Thoracic aorta (tissue), 2 donors: ENCODE data around the gene GABBR2. TPM values are rescaled to one million over a fixed set of nuclear protein-coding genes. Genes with fewer than 3 reads are reported as not detected.

Source experiments
- ATAC-seq: fragments of 150-250 bp; one replicate; pipeline ENCODE4 v1.8.0; 2017; ENCODE audit warnings: low read depth; ENCODE audit not compliant: insufficient number of reproducible peaks, low FRiP score
- DNase-seq: peaks from one replicate; pipeline ENCODE4 v3.0.0-alpha.2; 2020; ENCODE audit warnings: low spot score
- H3K27ac ChIP-seq, 2 donors: fragments of 200-600 bp; sonication (generic); 1 replicate in 1 of 2; 2 replicates in 1 of 2; pipeline ENCODE4 v1.5.1; 2016; ENCODE audit warnings: mild to moderate bottlenecking in 2 of 2, moderate library complexity in 2 of 2
- H3K27me3 ChIP-seq: fragments of 200-600 bp; sonication (generic); replicated peaks from 2 replicates; pipeline ENCODE4 v1.6.0; 2016; ENCODE audit warnings: mild to moderate bottlenecking; ENCODE audit not compliant: insufficient read depth
- H3K36me3 ChIP-seq: fragments of 200-600 bp; sonication (generic); one replicate; pipeline ENCODE4 v1.5.1; 2016
- H3K4me1 ChIP-seq, 2 donors: fragments of 200-600 bp; sonication (generic); 1 replicate in 1 of 2; 2 replicates in 1 of 2; pipeline versions ENCODE4 v1.5.1 to v1.6.0; 2016; ENCODE audit warnings: low read depth in 2 of 2, mild to moderate bottlenecking in 1 of 2; ENCODE audit not compliant: control insufficient read depth in 1 of 2
- H3K4me3 ChIP-seq: fragments of 200-600 bp; sonication (generic); 2 replicates; pipeline ENCODE4 v1.5.1; 2016; ENCODE audit warnings: mild to moderate bottlenecking
- H3K9me3 ChIP-seq: fragments of 200-600 bp; sonication (generic); 2 replicates; pipeline ENCODE4 v1.5.1; 2016
- CTCF ChIP-seq: fragments of 200-600 bp; sonication (generic); IDR thresholded peaks from one replicate; pipeline ENCODE4 v1.5.1; 2019; ENCODE audit warnings: antibody characterized with exemption
- total RNA-seq, 2 donors: library from RNA; depleted of rRNA; stranded (reverse); fragments of >200 nt; gene quantifications; one replicate each; pipeline versions ENCODE4 v1.1.0 to v1.2.3, GENCODE V29; 2016

GABBR2 gene
- total RNA-seq, 2 donors from 2014 or later = not detected

- no peak for ATAC-seq
- H3K27ac ChIP-seq = no peak overlapping the region
Observed at GRCh38 chr9:98536542-98537173, 172.1 kb downstream of the GABBR2 start.

GRCh38 chr9:98533866-98534265, 174.9 kb downstream of the GABBR2 start:
- no peaks in the 10 kb centered on the region for H3K4me1 ChIP-seq
- no peak for TF ChIP-seq CTCF
- H3K36me3 ChIP-seq = no peaks in the 10 kb centered on the region
- DNase-seq = no peak
- H3K4me3 ChIP-seq = no peak overlapping the region
- no peak for ATAC-seq
- no peaks in the 10 kb centered on the region for H3K9me3 ChIP-seq
- no peak overlapping the region for H3K27ac ChIP-seq
- H3K27me3 ChIP-seq = no peaks in the 10 kb centered on the region

More at GRCh38 chr9:98536542-98537173, 172.1 kb downstream of the GABBR2 start:
- DNase-seq = no peak
- Histone ChIP-seq H3K4me1 (no peaks in the 10 kb centered on the region), H3K4me3 (no peak overlapping the region), H3K9me3 (no peaks in the 10 kb centered on the region), H3K36me3 (no peaks in the 10 kb centered on the region), H3K27me3 (no peaks in the 10 kb centered on the region)
- no peak for TF ChIP-seq CTCF

GRCh38 chr9:98533132-98533531, 175.6 kb downstream of the GABBR2 start:
- Histone ChIP-seq H3K27ac (no peak overlapping the region), H3K4me1 (no peaks in the 10 kb centered on the region), H3K4me3 (no peak overlapping the region), H3K27me3 (no peaks in the 10 kb centered on the region), H3K9me3 (no peaks in the 10 kb centered on the region), H3K36me3 (no peaks in the 10 kb centered on the region)
- DNase-seq = no peak
- ATAC-seq = no peak
- no peak for TF ChIP-seq CTCF

- Histone ChIP-seq H3K36me3 (no peaks in the 10 kb centered on the region), H3K27ac (no peak overlapping the region), H3K4me3 (no peak overlapping the region), H3K27me3 (no peaks in the 10 kb centered on the region), H3K4me1 (no peaks in the 10 kb centered on the region), H3K9me3 (no peaks in the 10 kb centered on the region)
- ATAC-seq (no peak), DNase-seq (no peak)
- no peak for TF ChIP-seq CTCF
Observed at GRCh38 chr9:98532574-98532973, 176.2 kb downstream of the GABBR2 start.

GRCh38 chr9:98532147-98532546, 176.6 kb downstream of the GABBR2 start:
- no peaks in the 10 kb centered on the region for H3K4me1 ChIP-seq
- H3K27me3 ChIP-seq = no peaks in the 10 kb centered on the region
- H3K4me3 ChIP-seq = no peak overlapping the region
- H3K27ac ChIP-seq = no peak overlapping the region
- ATAC-seq = no peak
- no peaks in the 10 kb centered on the region for H3K36me3 ChIP-seq
- no peak for DNase-seq
- TF ChIP-seq CTCF = no peak
- no peaks in the 10 kb centered on the region for H3K9me3 ChIP-seq
